H1 (cell line): Measurements from ENCODE around the gene TFB2M. TPM values are rescaled to one million over a fixed set of nuclear protein-coding genes. Genes with fewer than 3 reads are reported as not detected.

Experiments used
- CTCF ChIA-PET: fragments of 300-600 bp; sonication (Branson Sonifier 250); formaldehyde crosslinking; loops from one replicate; lab custom pipeline; 2021; ENCODE audit not compliant: partially characterized antibody; lab: Charles Lee
- POLR2A ChIA-PET: fragments of 300-600 bp; sonication (Branson Sonifier 250); formaldehyde crosslinking; loops from one replicate; lab custom pipeline; 2021; ENCODE audit warnings: inconsistent platforms; ENCODE audit not compliant: partially characterized antibody; lab: Charles Lee
- DNase-seq, 2 experiments: peaks; one replicate each; pipeline versions ENCODE4 v3.0.0 to v3.0.0-alpha.2; 2010 to 2022; ENCODE audit warnings: low spot score in 2 of 2, low read depth in 1 of 2, mixed read lengths in 1 of 2
- FAIRE-seq: peaks from 2 replicates; lab custom pipeline; 2011; peaks lifted over from hg19 to GRCh38; lab: Jason Lieb, UNC
- H2AFZ ChIP-seq: 2 replicates; pipeline ENCODE4 v1.8.1; 2012; ENCODE audit warnings: low read length, inconsistent platforms
- H2AK5ac ChIP-seq: 2 replicates; pipeline ENCODE4 v1.6.1; 2013; ENCODE audit warnings: low read depth, low read length
- H2BK120ac ChIP-seq: replicated peaks from 2 replicates; pipeline ENCODE3; 2013; ENCODE audit warnings: low read depth, low read length, inconsistent platforms
- H2BK12ac ChIP-seq: 2 replicates; pipeline ENCODE4 v1.6.1; 2013; ENCODE audit warnings: low read depth, low read length
- H2BK15ac ChIP-seq: 2 replicates; pipeline ENCODE4 v1.6.1; 2013; ENCODE audit warnings: low read length
- H2BK20ac ChIP-seq: 2 replicates; pipeline ENCODE4 v1.6.1; 2013; ENCODE audit warnings: low read length
- H2BK5ac ChIP-seq: 2 replicates; pipeline ENCODE4 v1.6.1; 2013; ENCODE audit warnings: low read depth, low read length
- H3K14ac ChIP-seq: 2 replicates; pipeline ENCODE4 v1.6.1; 2013; ENCODE audit warnings: inconsistent platforms; ENCODE audit not compliant: insufficient read length
- H3K18ac ChIP-seq: 2 replicates; pipeline ENCODE4 v1.6.1; 2013; ENCODE audit warnings: low read length; ENCODE audit errors: extremely low read depth
- H3K23ac ChIP-seq: 2 replicates; pipeline ENCODE4 v1.6.1; 2013; ENCODE audit warnings: inconsistent platforms; ENCODE audit not compliant: insufficient read length
- H3K23me2 ChIP-seq: 2 replicates; pipeline ENCODE4 v1.6.1; 2013; ENCODE audit warnings: low read depth, low read length
- H3K27ac ChIP-seq: 2 replicates; pipeline ENCODE4 v1.6.1; 2011; ENCODE audit warnings: low read depth, low read length, inconsistent platforms
- H3K27me3 ChIP-seq, 4 experiments: replicated peaks in 1 of 4; 1 replicate in 1 of 4; 2 replicates in 3 of 4; pipeline versions ENCODE4 v1.6.1 to v1.8.1; 2011 to 2013; ENCODE audit warnings: low read length in 3 of 4, mild to moderate bottlenecking in 3 of 4, inconsistent platforms in 2 of 4, mixed read lengths in 2 of 4, moderate library complexity in 1 of 4; ENCODE audit not compliant: control insufficient read depth in 3 of 4, insufficient read depth in 3 of 4; ENCODE audit errors: extremely low read depth in 1 of 4
- H3K36me3 ChIP-seq, 4 experiments: 2 replicates each; pipeline versions ENCODE4 v1.6.1 to v1.8.1; 2011 to 2013; ENCODE audit warnings: mild to moderate bottlenecking in 4 of 4, low read length in 3 of 4, moderate library complexity in 2 of 4, control low read depth in 1 of 4, inconsistent platforms in 1 of 4; ENCODE audit not compliant: insufficient read depth in 4 of 4, control insufficient read depth in 2 of 4
- H3K4ac ChIP-seq: replicated peaks from 2 replicates; pipeline ENCODE3; 2013; ENCODE audit warnings: low read length, low read depth, mixed read lengths, inconsistent platforms; ENCODE audit not compliant: insufficient read length
- H3K4me1 ChIP-seq, 4 experiments: replicated peaks in 1 of 4; 1 replicate in 1 of 4; 2 replicates in 3 of 4; pipeline versions ENCODE4 v1.6.1 to v1.8.1; 2011 to 2013; ENCODE audit warnings: low read length in 3 of 4, inconsistent platforms in 2 of 4, mixed read lengths in 1 of 4; ENCODE audit not compliant: insufficient read depth in 4 of 4, control insufficient read depth in 3 of 4
- H3K4me2 ChIP-seq, 2 experiments: 2 replicates each; pipeline versions ENCODE4 v1.6.1 to v1.8.1; 2011 to 2013; ENCODE audit warnings: low read depth in 2 of 2, low read length in 2 of 2, control low read depth in 1 of 2, inconsistent platforms in 1 of 2, mild to moderate bottlenecking in 1 of 2; ENCODE audit not compliant: insufficient read depth in 1 of 2
- H3K4me3 ChIP-seq, 4 experiments: fragments of 200-600, 300-600 bp in 1 of 4; sonication (generic), shearing (Covaris generic), sonication (Bioruptor Twin) in 1 of 4; 2 replicates each; pipeline versions ENCODE4 v1.5.1 to v1.8.1; 2011 to 2016; ENCODE audit warnings: low read length in 4 of 4, low read depth in 3 of 4, control low read depth in 2 of 4, inconsistent platforms in 2 of 4, mild to moderate bottlenecking in 2 of 4, mixed read lengths in 1 of 4, moderate library complexity in 1 of 4; ENCODE audit not compliant: insufficient read depth in 2 of 4; ENCODE audit errors: extremely low read depth in 1 of 4
- H3K56ac ChIP-seq: replicated peaks from 2 replicates; pipeline ENCODE3; 2013; ENCODE audit warnings: low read depth, mild to moderate bottlenecking, mixed read lengths, low read length, inconsistent platforms; ENCODE audit not compliant: insufficient read length
- H3K79me1 ChIP-seq: 2 replicates; pipeline ENCODE4 v1.6.1; 2013; ENCODE audit warnings: low read depth, low read length, control low read depth
- H3K79me2 ChIP-seq, 2 experiments: 2 replicates each; pipeline versions ENCODE4 v1.6.1 to v1.8.1; 2012 to 2013; ENCODE audit warnings: low read length in 2 of 2, mild to moderate bottlenecking in 2 of 2, inconsistent platforms in 1 of 2; ENCODE audit not compliant: insufficient read depth in 2 of 2, control insufficient read depth in 1 of 2
- H3K9ac ChIP-seq, 4 experiments: replicated peaks in 1 of 4; 1 replicate in 1 of 4; 2 replicates in 3 of 4; pipeline versions ENCODE4 v1.6.1 to v1.8.1; 2011 to 2013; ENCODE audit warnings: low read depth in 3 of 4, low read length in 3 of 4, control low read depth in 2 of 4, mild to moderate bottlenecking in 2 of 4, moderate library complexity in 2 of 4, inconsistent platforms in 1 of 4; ENCODE audit errors: extremely low read depth in 1 of 4
- H3K9me3 ChIP-seq, 2 experiments: 2 replicates each; pipeline versions ENCODE4 v1.6.1 to v1.8.1; 2012 to 2013; ENCODE audit warnings: mild to moderate bottlenecking in 2 of 2, moderate library complexity in 2 of 2, control low read depth in 1 of 2, inconsistent platforms in 1 of 2, low read depth in 1 of 2, low read length in 1 of 2, mixed read lengths in 1 of 2; ENCODE audit not compliant: insufficient read depth in 2 of 2
- H4K20me1 ChIP-seq, 2 experiments: replicated peaks in 1 of 2; 2 replicates each; pipeline versions ENCODE3 to v1.8.1; 2011 to 2013; ENCODE audit warnings: inconsistent platforms in 2 of 2, low read length in 2 of 2, mild to moderate bottlenecking in 1 of 2; ENCODE audit not compliant: insufficient read depth in 2 of 2, control insufficient read depth in 1 of 2
- H4K5ac ChIP-seq: 2 replicates; pipeline ENCODE4 v1.6.1; 2013; ENCODE audit warnings: low read length, low read depth, mixed read lengths, inconsistent platforms; ENCODE audit not compliant: insufficient read length
- H4K8ac ChIP-seq: 2 replicates; pipeline ENCODE4 v1.8.0; 2013; ENCODE audit warnings: mild to moderate bottlenecking, moderate library complexity, low read length, inconsistent platforms; ENCODE audit not compliant: insufficient read depth; ENCODE audit errors: extremely low read depth
- H4K91ac ChIP-seq: replicated peaks from 2 replicates; pipeline ENCODE3; 2013; ENCODE audit warnings: low read length, mixed read lengths, inconsistent platforms; ENCODE audit not compliant: insufficient read length
- BACH1 ChIP-seq: IDR thresholded peaks from 2 replicates; pipeline ENCODE4 v1.6.1; 2012; ENCODE audit warnings: low read length, improper control_type of control experiment
- EGR1 ChIP-seq: IDR thresholded peaks from 2 replicates; pipeline ENCODE4 v1.6.1; 2011; ENCODE audit warnings: low read depth, low read length, borderline replicate concordance
- HDAC6 ChIP-seq: IDR thresholded peaks from one replicate; pipeline ENCODE4 v1.7.1; 2012; ENCODE audit warnings: low read depth, mild to moderate bottlenecking, inconsistent platforms, low read length, moderate library complexity
- RAD21 ChIP-seq, 2 experiments: IDR thresholded peaks in 1 of 2; conservative IDR thresholded peaks in 1 of 2; 2 replicates each; pipeline ENCODE4 v1.6.1; 2011; ENCODE audit warnings: low read depth in 2 of 2, low read length in 2 of 2, improper control_type of control experiment in 1 of 2, inconsistent platforms in 1 of 2, mild to moderate bottlenecking in 1 of 2, moderate library complexity in 1 of 2
- RFX5 ChIP-seq: IDR thresholded peaks from 2 replicates; pipeline ENCODE4 v1.6.1; 2011; ENCODE audit warnings: low read depth, low read length, improper control_type of control experiment, borderline replicate concordance
- SIN3A ChIP-seq, 2 experiments: IDR thresholded peaks in 1 of 2; conservative IDR thresholded peaks in 1 of 2; 2 replicates each; pipeline ENCODE4 v1.6.1; 2011 to 2012; ENCODE audit warnings: low read length in 2 of 2, improper control_type of control experiment in 1 of 2, low read depth in 1 of 2, mild to moderate bottlenecking in 1 of 2
- WGBS, 2 experiments: shearing (Covaris generic) in 1 of 2; methylation state at CpG; one replicate each; pipeline versions ENCODE4 v1.1.6 to v1.1.7; 2013 to 2015; ENCODE audit warnings: low lambda C conversion rate in 2 of 2, mixed read lengths in 2 of 2, inconsistent platforms in 1 of 2, low coverage in 1 of 2, missing lambda C conversion rate in 1 of 2; ENCODE audit not compliant: insufficient replicate concordance in 2 of 2, insufficient coverage in 1 of 2, insufficient read length in 1 of 2; ENCODE audit errors: extremely low coverage in 1 of 2, missing lambda C conversion rate in 1 of 2; 5-methylcytosine and 5-hydroxymethylcytosine counted together
- polyA plus RNA-seq, 7 experiments: library from polyadenylated mRNA; depleted of rRNA in 3 of 7; stranded (reverse) in 5 of 7; unstranded in 2 of 7; fragments of >200 nt in 5 of 7; fragments of 200-250 nt in 2 of 7; gene quantifications; 1 replicate in 5 of 7; 2 replicates in 1 of 7; 4 replicates in 1 of 7; pipeline versions ENCODE4 v1.2.1 to v1.2.3, GENCODE V29; 2011 to 2013; ENCODE audit warnings: missing spikeins in 2 of 7, mixed read lengths in 2 of 7
- total RNA-seq: library from RNA; stranded (reverse); fragmentation: NEBNext Ultra II Directional; extraction: Animal tissue kit (Norgen Biotek cat#: 25700); gene quantifications from 2 replicates; pipeline ENCODE4 v1.2.1, GENCODE V29; 2021

Gene TFB2M
- total and polyA plus RNA-seq, 2 of the 8 experiments (the other 6 are each of a cell fraction or from before 2014, with no cell fraction given): 10.4 to 22.0 TPM

- Histone ChIP-seq H3K18ac (no peak overlapping the region), H3K36me3 (no peaks in the 10 kb centered on the region), H4K91ac (no peak overlapping the region), H2AK5ac (no peak overlapping the region), H2BK12ac (no peak overlapping the region), H3K4ac (no peak overlapping the region), H2BK5ac (no peak overlapping the region), H3K4me1 (no peaks in the 10 kb centered on the region), H3K23ac (no peak overlapping the region), H3K14ac (no peak overlapping the region), H4K20me1 (no peaks in the 10 kb centered on the region), H3K27ac (no peak overlapping the region), H3K9ac (no peak overlapping the region), H3K27me3 (peaks cover 0 to 2% (median 0%) of the 10 kb centered on the region in 4 experiments; a peak in 1 of 7 replicates), H3K79me1 (no peaks in the 10 kb centered on the region), H2BK15ac (no peak overlapping the region), H4K5ac (no peak overlapping the region), H4K8ac (no peak overlapping the region), H2AFZ (no peak overlapping the region), H3K9me3 (no peaks in the 10 kb centered on the region), H3K79me2 (no peaks in the 10 kb centered on the region), H2BK120ac (no peak overlapping the region), H3K56ac (no peak overlapping the region), H2BK20ac (no peak overlapping the region), H3K4me2 (no peak overlapping the region), H3K4me3 (no peak overlapping the region), H3K23me2 (no peaks in the 10 kb centered on the region)
- CTCF ChIA-PET: no interaction called here
- FAIRE-seq: no peak
- 86% methylated on average over 10 of the region's 10 CpGs; no CpG with 5 or more reads in 1 of the 2 experiments for WGBS, 2 experiments
- DNase-seq: no peak
- TF ChIP-seq EGR1: no peak
- TF ChIP-seq RAD21 (IDR thresholded peaks at IDR 0.05 in 1 of 2, conservative IDR thresholded peaks at IDR 0.05 in 1 of 2; ENCODE audit: low read depth in 2 of 2, low read length in 2 of 2): no peak
- TF ChIP-seq BACH1: no peak
- no peak for TF ChIP-seq RFX5
- no peak for TF ChIP-seq HDAC6
- no peak for TF ChIP-seq SIN3A (conservative IDR thresholded peaks at IDR 0.05 in 1 of 2, IDR thresholded peaks at IDR 0.05 in 1 of 2; ENCODE audit: low read depth in 1 of 2, low read length in 2 of 2)
- POLR2A ChIA-PET: no interaction called here
Measured at GRCh38 chr1:246512635-246513034, 53.4 kb downstream of the TFB2M start.
